K562 (cell line): Measurements from ENCODE around the gene ZNF740. TPM values are rescaled to one million over a fixed set of nuclear protein-coding genes. Genes with fewer than 3 reads are reported as not detected.

Experiments
- ADNP ChIP-seq: fragments of 200-800 bp; sonication (Bioruptor generic); IDR thresholded peaks from 2 replicates; pipeline ENCODE4 v1.6.1; 2016; ENCODE audit warnings: missing genetic modification characterization, missing compliant biosample characterization
- CBX2 ChIP-seq: fragments of 200-600 bp; sonication (generic); IDR thresholded peaks from one replicate; pipeline ENCODE4 v1.6.1; 2012; ENCODE audit warnings: mild to moderate bottlenecking, low read length, inconsistent platforms; ENCODE audit not compliant: insufficient read depth, poor library complexity, severe bottlenecking
- ELF4 ChIP-seq: fragments of 450-650 bp; formaldehyde crosslinking; IDR thresholded peaks from 2 replicates; pipeline ENCODE4 v1.4.0; 2022; ENCODE audit warnings: missing genetic modification characterization
- FOSL1 ChIP-seq: fragments of 200-800 bp; sonication (Bioruptor generic); conservative IDR thresholded peaks from 2 replicates; pipeline ENCODE4 v1.6.1; 2016; ENCODE audit warnings: missing genetic modification characterization, missing compliant biosample characterization
- MTA3 ChIP-seq: fragments of 450-650 bp; formaldehyde crosslinking; IDR thresholded peaks from 2 replicates; pipeline ENCODE4 v1.6.1; 2017; ENCODE audit warnings: mild to moderate bottlenecking, borderline replicate concordance
- PKNOX1 ChIP-seq: fragments of 450-650 bp; IDR thresholded peaks from 2 replicates; pipeline ENCODE4 v1.6.1; 2016
- RBFOX2 ChIP-seq: fragments of 200-400 bp; formaldehyde crosslinking; IDR thresholded peaks from 2 replicates; pipeline ENCODE4 v1.6.1; 2017; ENCODE audit warnings: low read depth, mild to moderate bottlenecking, low read length, moderate library complexity
- ZBTB49 ChIP-seq: sonication (generic); formaldehyde crosslinking; IDR thresholded peaks from 2 replicates; pipeline ENCODE4 v1.8.0; 2022; ENCODE audit warnings: missing genetic modification reagents, mild to moderate bottlenecking, borderline replicate concordance
- polyA plus RNA-seq, 8 experiments: library from polyadenylated mRNA; depleted of rRNA in 4 of 8; stranded (reverse) in 5 of 8; unstranded in 3 of 8; fragments of >200 nt; fragmentation: Nextera tagmentation in 2 of 8; fragmentation: Illumina TruSeq in 1 of 8; extraction: Ambion mirVana in 2 of 8; extraction: Trizol in 1 of 8; gene quantifications; 2 replicates each; pipeline versions ENCODE4 v1.2.1 to v1.2.3, GENCODE V29; 2011 to 2014; ENCODE audit warnings: inconsistent platforms in 1 of 8, missing spikeins in 1 of 8
- total RNA-seq, 7 experiments: library from RNA; depleted of rRNA in 6 of 7; stranded (reverse); fragments of >200 nt in 6 of 7; fragmentation: Illumina TruSeq in 2 of 7; extraction: Trizol in 2 of 7; gene quantifications; 2 replicates each; pipeline versions ENCODE4 v1.2.1 to v1.2.3, GENCODE V29; 2011 to 2021; ENCODE audit warnings: low replicate concordance in 1 of 7
- TF ChIP-seq, protein P1 (sequence below): fragments of 450-650 bp; IDR thresholded peaks from 2 replicates; pipeline ENCODE4 v1.6.1; 2016; ENCODE audit warnings: low read depth
- TF ChIP-seq, protein P2 (sequence below): fragments of 450-650 bp; IDR thresholded peaks from 2 replicates; pipeline ENCODE4 v1.6.1; 2017; ENCODE audit warnings: antibody characterized with exemption, mild to moderate bottlenecking

ZNF740 gene
- total and polyA plus RNA-seq, 9 of the 15 experiments (the other 6 are each of a cell fraction or from before 2014, with no cell fraction given), result 0.57 to 46.4 (median 18.6) TPM

DNA sequence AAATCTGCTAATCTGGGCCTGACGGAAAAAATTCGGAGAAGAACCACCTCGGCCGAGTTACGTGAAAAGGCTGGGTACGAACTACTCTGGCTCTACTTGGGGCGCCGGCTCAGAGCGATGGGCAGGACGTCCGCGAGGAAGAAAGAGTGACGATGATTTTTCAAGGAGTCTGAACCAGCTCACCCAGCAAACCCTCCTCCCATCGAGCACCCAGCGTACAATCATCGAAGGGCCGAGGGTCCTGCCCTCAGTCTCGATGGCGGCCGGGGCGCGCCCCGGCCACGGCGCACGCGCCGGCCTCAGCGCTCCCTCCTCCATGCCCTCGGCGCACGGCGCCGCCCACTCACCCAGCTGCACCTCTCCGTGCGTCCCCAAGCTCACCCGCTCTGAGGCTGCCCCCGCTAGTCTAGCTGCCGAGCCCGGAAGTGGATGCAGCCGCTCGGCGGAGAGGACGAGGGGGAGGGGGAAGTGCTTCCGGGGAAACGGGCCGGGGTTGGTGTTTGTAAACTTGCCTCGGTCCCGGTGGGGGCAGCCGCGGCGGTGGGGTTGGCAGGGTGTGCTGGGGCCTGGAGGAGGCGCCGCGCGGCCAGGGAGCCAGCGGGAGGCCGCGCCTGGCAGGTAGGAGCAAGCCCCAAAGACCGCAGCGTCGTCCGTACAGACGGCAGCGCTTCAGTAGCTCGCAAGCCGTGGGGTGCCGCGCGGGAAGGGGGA lies at the start of gene ZNF740, which contains the start of gene CSAD (continued):
- TF ChIP-seq, protein P1, sequence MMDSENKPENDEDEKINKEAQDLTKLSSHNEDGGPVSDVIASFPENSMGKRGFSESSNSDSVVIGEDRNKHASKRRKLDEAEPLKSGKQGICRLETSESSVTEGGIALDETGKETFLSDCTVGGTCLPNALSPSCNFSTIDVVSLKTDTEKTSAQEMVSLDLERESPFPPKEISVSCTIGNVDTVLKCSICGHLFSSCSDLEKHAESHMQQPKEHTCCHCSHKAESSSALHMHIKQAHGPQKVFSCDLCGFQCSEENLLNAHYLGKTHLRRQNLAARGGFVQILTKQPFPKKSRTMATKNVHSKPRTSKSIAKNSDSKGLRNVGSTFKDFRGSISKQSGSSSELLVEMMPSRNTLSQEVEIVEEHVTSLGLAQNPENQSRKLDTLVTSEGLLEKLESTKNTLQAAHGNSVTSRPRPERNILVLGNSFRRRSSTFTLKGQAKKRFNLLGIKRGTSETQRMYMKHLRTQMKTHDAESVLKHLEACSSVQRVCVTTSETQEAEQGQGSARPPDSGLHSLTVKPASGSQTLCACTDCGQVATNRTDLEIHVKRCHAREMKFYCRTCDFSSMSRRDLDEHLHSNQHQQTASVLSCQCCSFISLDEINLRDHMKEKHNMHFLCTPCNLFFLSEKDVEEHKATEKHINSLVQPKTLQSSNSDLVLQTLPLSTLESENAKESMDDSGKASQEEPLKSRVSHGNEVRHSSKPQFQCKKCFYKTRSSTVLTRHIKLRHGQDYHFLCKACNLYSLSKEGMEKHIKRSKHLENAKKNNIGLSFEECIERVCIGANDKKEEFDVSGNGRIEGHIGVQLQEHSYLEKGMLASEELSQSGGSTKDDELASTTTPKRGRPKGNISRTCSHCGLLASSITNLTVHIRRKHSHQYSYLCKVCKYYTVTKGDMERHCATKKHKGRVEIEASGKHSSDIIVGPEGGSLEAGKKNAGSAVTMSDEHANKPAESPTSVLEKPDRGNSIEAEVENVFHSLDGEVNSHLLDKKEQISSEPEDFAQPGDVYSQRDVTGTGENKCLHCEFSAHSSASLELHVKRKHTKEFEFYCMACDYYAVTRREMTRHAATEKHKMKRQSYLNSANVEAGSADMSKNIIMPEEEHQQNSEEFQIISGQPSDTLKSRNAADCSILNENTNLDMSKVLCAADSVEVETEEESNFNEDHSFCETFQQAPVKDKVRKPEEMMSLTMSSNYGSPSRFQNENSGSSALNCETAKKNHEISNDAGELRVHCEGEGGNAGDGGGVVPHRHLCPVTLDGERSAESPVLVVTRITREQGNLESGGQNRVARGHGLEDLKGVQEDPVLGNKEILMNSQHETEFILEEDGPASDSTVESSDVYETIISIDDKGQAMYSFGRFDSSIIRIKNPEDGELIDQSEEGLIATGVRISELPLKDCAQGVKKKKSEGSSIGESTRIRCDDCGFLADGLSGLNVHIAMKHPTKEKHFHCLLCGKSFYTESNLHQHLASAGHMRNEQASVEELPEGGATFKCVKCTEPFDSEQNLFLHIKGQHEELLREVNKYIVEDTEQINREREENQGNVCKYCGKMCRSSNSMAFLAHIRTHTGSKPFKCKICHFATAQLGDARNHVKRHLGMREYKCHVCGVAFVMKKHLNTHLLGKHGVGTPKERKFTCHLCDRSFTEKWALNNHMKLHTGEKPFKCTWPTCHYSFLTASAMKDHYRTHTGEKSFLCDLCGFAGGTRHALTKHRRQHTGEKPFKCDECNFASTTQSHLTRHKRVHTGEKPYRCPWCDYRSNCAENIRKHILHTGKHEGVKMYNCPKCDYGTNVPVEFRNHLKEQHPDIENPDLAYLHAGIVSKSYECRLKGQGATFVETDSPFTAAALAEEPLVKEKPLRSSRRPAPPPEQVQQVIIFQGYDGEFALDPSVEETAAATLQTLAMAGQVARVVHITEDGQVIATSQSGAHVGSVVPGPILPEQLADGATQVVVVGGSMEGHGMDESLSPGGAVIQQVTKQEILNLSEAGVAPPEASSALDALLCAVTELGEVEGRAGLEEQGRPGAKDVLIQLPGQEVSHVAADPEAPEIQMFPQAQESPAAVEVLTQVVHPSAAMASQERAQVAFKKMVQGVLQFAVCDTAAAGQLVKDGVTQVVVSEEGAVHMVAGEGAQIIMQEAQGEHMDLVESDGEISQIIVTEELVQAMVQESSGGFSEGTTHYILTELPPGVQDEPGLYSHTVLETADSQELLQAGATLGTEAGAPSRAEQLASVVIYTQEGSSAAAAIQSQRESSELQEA, result no peak
- TF ChIP-seq ZBTB49 (CRISPR knock-in tag) (no peak), RBFOX2 (peak; percentile 95), FOSL1 (tag) (0 out of 2 replicates have a peak, but pooled peaks have one; percentile 49), ELF4 (CRISPR knock-in tag) (peak; percentile 54; the same call in 1 of the 2 replicates), CBX2 (no peak), PKNOX1 (peak; percentile 51; the same call in 1 of the 2 replicates), MTA3 (peak; percentile 60; the same call in 1 of the 2 replicates), ADNP (tag) (no peak)
- TF ChIP-seq, protein P2, sequence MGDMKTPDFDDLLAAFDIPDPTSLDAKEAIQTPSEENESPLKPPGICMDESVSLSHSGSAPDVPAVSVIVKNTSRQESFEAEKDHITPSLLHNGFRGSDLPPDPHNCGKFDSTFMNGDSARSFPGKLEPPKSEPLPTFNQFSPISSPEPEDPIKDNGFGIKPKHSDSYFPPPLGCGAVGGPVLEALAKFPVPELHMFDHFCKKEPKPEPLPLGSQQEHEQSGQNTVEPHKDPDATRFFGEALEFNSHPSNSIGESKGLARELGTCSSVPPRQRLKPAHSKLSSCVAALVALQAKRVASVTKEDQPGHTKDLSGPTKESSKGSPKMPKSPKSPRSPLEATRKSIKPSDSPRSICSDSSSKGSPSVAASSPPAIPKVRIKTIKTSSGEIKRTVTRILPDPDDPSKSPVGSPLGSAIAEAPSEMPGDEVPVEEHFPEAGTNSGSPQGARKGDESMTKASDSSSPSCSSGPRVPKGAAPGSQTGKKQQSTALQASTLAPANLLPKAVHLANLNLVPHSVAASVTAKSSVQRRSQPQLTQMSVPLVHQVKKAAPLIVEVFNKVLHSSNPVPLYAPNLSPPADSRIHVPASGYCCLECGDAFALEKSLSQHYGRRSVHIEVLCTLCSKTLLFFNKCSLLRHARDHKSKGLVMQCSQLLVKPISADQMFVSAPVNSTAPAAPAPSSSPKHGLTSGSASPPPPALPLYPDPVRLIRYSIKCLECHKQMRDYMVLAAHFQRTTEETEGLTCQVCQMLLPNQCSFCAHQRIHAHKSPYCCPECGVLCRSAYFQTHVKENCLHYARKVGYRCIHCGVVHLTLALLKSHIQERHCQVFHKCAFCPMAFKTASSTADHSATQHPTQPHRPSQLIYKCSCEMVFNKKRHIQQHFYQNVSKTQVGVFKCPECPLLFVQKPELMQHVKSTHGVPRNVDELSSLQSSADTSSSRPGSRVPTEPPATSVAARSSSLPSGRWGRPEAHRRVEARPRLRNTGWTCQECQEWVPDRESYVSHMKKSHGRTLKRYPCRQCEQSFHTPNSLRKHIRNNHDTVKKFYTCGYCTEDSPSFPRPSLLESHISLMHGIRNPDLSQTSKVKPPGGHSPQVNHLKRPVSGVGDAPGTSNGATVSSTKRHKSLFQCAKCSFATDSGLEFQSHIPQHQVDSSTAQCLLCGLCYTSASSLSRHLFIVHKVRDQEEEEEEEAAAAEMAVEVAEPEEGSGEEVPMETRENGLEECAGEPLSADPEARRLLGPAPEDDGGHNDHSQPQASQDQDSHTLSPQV, result peak; percentile 65; the same call in 1 of the 2 replicates
